Measurements from ENCODE around the gene TGFBR2. TPM values are rescaled to one million over a fixed set of nuclear protein-coding genes. Genes with fewer than 3 reads are reported as not detected.

TGFBR2 gene
- total RNA-seq, 1 experiment from 2014 or later, result 22.5 TPM

GRCh38 chr3:30643763-30644462, 37.5 kb downstream of the TGFBR2 start:
- Histone ChIP-seq H3K27me3 (ENCODE audit: insufficient read depth, low read length) (no peaks in the 10 kb centered on the region), H3K4me2 (ENCODE audit: low read length) (no peak overlapping the region), H2AFZ (ENCODE audit: low read depth, low read length, poor library complexity, severe bottlenecking) (no peak overlapping the region), H3K9ac (ENCODE audit: low read length) (no peak overlapping the region), H3K4me1 (ENCODE audit: control insufficient read depth in 1 of 2, insufficient read depth in 2 of 2, low read length in 2 of 2) (no peaks in the 10 kb centered on the region; a peak in 2 of 4 replicates), H3K9me3 (ENCODE audit: control insufficient read depth in 1 of 2, insufficient read depth in 1 of 2, low read depth in 1 of 2, low read length in 2 of 2) (no peaks in the 10 kb centered on the region), H4K20me1 (ENCODE audit: insufficient read depth) (peaks cover 9% of the 10 kb centered on the region; the same call in 1 of the 2 replicates), H3K9me2 (ENCODE audit: insufficient read depth) (no peaks in the 10 kb centered on the region), H3K36me3 (ENCODE audit: control insufficient read depth in 1 of 2, insufficient read depth in 2 of 2, low read length in 2 of 2) (peaks cover 27 to 38% of the 10 kb centered on the region in 2 experiments), H3K79me2 (ENCODE audit: insufficient read depth, low read length) (peaks cover 98% of the 10 kb centered on the region), H3K27ac (ENCODE audit: low read depth, low read length) (no peak overlapping the region), H3K4me3 (replicated peaks in 1 of 2; ENCODE audit: low read depth in 1 of 2, low read length in 2 of 2) (no peak overlapping the region)
- DNase-seq (ENCODE audit: low read depth, low spot score) (no peak), ATAC-seq (no peak)
- intact Hi-C loops (cut with micrococcal nuclease), result no loop called here
- no TSS peak for BruUV-seq (replicated peaks)
- ChIA-PET POLR2A (no interaction called here), CTCF (no interaction called here), RAD21 (ENCODE audit: low non-redundant PET in 1 of 2, low total read pairs in 2 of 2, uncharacterized antibody in 2 of 2, unreplicated experiment in 2 of 2) (no interaction called here)
- TF ChIP-seq ATF3 (IDR thresholded peaks at IDR 0.05) (no peak), FOSL1 (IDR thresholded peaks at IDR 0.05; ENCODE audit: low read depth) (no peak)

- DNase-seq (ENCODE audit: low read depth, low spot score) (no peak), ATAC-seq (no peak)
- Histone ChIP-seq H3K9me3 (ENCODE audit: control insufficient read depth in 1 of 2, insufficient read depth in 1 of 2, low read depth in 1 of 2, low read length in 2 of 2) (no peaks in the 10 kb centered on the region), H4K20me1 (ENCODE audit: insufficient read depth) (peaks cover 9% of the 10 kb centered on the region; the same call in 1 of the 2 replicates), H3K27me3 (ENCODE audit: insufficient read depth, low read length) (no peaks in the 10 kb centered on the region), H2AFZ (ENCODE audit: low read depth, low read length, poor library complexity, severe bottlenecking) (no peak overlapping the region), H3K36me3 (ENCODE audit: control insufficient read depth in 1 of 2, insufficient read depth in 2 of 2, low read length in 2 of 2) (peaks cover 29 to 45% of the 10 kb centered on the region in 2 experiments), H3K4me2 (ENCODE audit: low read length) (no peak overlapping the region), H3K9ac (ENCODE audit: low read length) (no peak overlapping the region), H3K4me3 (replicated peaks in 1 of 2; ENCODE audit: low read depth in 1 of 2, low read length in 2 of 2) (no peak overlapping the region), H3K27ac (ENCODE audit: low read depth, low read length) (no peak overlapping the region), H3K9me2 (ENCODE audit: insufficient read depth) (no peaks in the 10 kb centered on the region), H3K79me2 (ENCODE audit: insufficient read depth, low read length) (peaks cover 98% of the 10 kb centered on the region), H3K4me1 (ENCODE audit: control insufficient read depth in 1 of 2, insufficient read depth in 2 of 2, low read length in 2 of 2) (no peaks in the 10 kb centered on the region; a peak in 2 of 4 replicates)
- RAD21 ChIA-PET (ENCODE audit: low non-redundant PET in 1 of 2, low total read pairs in 2 of 2, uncharacterized antibody in 2 of 2, unreplicated experiment in 2 of 2), result no interaction called here
- no TSS peak for BruUV-seq (replicated peaks)
- intact Hi-C loops (cut with micrococcal nuclease), result no loop called here
- CTCF ChIA-PET, result no interaction called here
- POLR2A ChIA-PET, result no interaction called here
- TF ChIP-seq SIN3A (IDR thresholded peaks at IDR 0.05; ENCODE audit: low read depth) (no peak), SRF (IDR thresholded peaks at IDR 0.05; ENCODE audit: low read depth) (no peak), POLR2AphosphoS5 (IDR thresholded peaks at IDR 0.05; ENCODE audit: low read depth, low read length) (no peak), ATF3 (IDR thresholded peaks at IDR 0.05) (no peak), EGR1 (IDR thresholded peaks at IDR 0.05; ENCODE audit: low read depth) (no peak), REST (IDR thresholded peaks at IDR 0.05; ENCODE audit: low read depth) (no peak), ZNF274 (IDR thresholded peaks at IDR 0.05; ENCODE audit: low read depth, low read length) (no peak), RAD21 (IDR thresholded peaks at IDR 0.05; ENCODE audit: low read depth) (no peak), SP1 (IDR thresholded peaks at IDR 0.05; ENCODE audit: low read depth) (no peak), EZH2 (IDR thresholded peaks at IDR 0.05) (no peak), JUND (IDR thresholded peaks at IDR 0.05) (no peak), CEBPB (IDR thresholded peaks at IDR 0.05; ENCODE audit: low read depth) (no peak), YY1 (IDR thresholded peaks at IDR 0.05; ENCODE audit: extremely low read depth, insufficient replicate concordance, low read depth, low read length) (no peak), ELF1 (IDR thresholded peaks at IDR 0.05; ENCODE audit: borderline replicate concordance, low read depth) (no peak), ZFX (IDR thresholded peaks at IDR 0.05) (no peak), CBX3 (IDR thresholded peaks at IDR 0.05; ENCODE audit: low read depth) (no peak)
Observed at GRCh38 chr3:30644615-30645014, 38.2 kb downstream of the TGFBR2 start.
